OCI-LY7 (cell line): ENCODE data around the gene INTS11. TPM values are rescaled to one million over a fixed set of nuclear protein-coding genes. Genes with fewer than 3 reads are reported as not detected.
A peak's percentile ranks its signal among the peaks of the same experiment; 100 is the strongest.

Experiments used
- BruUV-seq: library from RNA; stranded (reverse); fragments of 400-500 nt; replicated peaks from 2 replicates; lab custom pipeline; 2021; lab: Mats Ljungman, UMichigan
- CTCF ChIA-PET: fragments of 300-600 bp; sonication (Branson Sonifier 250); formaldehyde crosslinking; loops from one replicate; lab custom pipeline; 2022; ENCODE audit warnings: antibody characterized with exemption; ENCODE audit not compliant: unreplicated experiment; lab: Charles Lee
- POLR2A ChIA-PET: fragments of 300-600 bp; sonication (Branson Sonifier 250); formaldehyde crosslinking; loops from one replicate; lab custom pipeline; 2022; ENCODE audit warnings: antibody characterized with exemption; lab: Charles Lee
- DNase-seq: peaks from one replicate; pipeline ENCODE4 v3.0.0-alpha.2; 2015; ENCODE audit warnings: low spot score
- H2AFZ ChIP-seq: fragments of 200-600 bp; sonication (generic), shearing (Covaris generic); 2 replicates; pipeline ENCODE4 v1.6.1; 2014; ENCODE audit warnings: mild to moderate bottlenecking, antibody characterized with exemption, low read length, moderate library complexity
- H3K27ac ChIP-seq: fragments of 200-600 bp; sonication (generic); 2 replicates; pipeline ENCODE4 v1.5.1; 2014; ENCODE audit warnings: mixed run types, low read depth, mild to moderate bottlenecking, moderate library complexity, low read length, inconsistent platforms; ENCODE audit not compliant: poor library complexity, severe bottlenecking
- H3K36me3 ChIP-seq: fragments of 200-600 bp; sonication (generic); 2 replicates; pipeline ENCODE4 v1.6.1; 2014; ENCODE audit warnings: mild to moderate bottlenecking, antibody characterized with exemption, low read length, moderate library complexity, mixed read lengths; ENCODE audit not compliant: insufficient read depth
- H3K4me1 ChIP-seq: fragments of 200-600 bp; sonication (generic); 2 replicates; pipeline ENCODE4 v1.5.1; 2014; ENCODE audit warnings: mild to moderate bottlenecking, low read length; ENCODE audit not compliant: insufficient read depth, poor library complexity, severe bottlenecking
- H3K4me2 ChIP-seq: fragments of 200-600 bp; sonication (generic); 2 replicates; pipeline ENCODE4 v1.6.1; 2014; ENCODE audit warnings: mild to moderate bottlenecking, low read length
- H3K4me3 ChIP-seq: fragments of 200-600 bp; sonication (generic); 2 replicates; pipeline ENCODE4 v1.5.1; 2014; ENCODE audit warnings: mild to moderate bottlenecking, low read depth, low read length; ENCODE audit not compliant: poor library complexity, severe bottlenecking
- H3K79me2 ChIP-seq: fragments of 200-600 bp; sonication (generic); 2 replicates; pipeline ENCODE4 v1.6.1; 2016; ENCODE audit warnings: low read depth, mild to moderate bottlenecking, low read length, moderate library complexity, mixed read lengths; ENCODE audit not compliant: insufficient read depth
- H3K9me2 ChIP-seq: fragments of 200-600 bp; sonication (generic); 2 replicates; pipeline ENCODE4 v1.6.1; 2016; ENCODE audit warnings: mild to moderate bottlenecking, low read length, mixed read lengths; ENCODE audit not compliant: insufficient read depth
- H3K9me3 ChIP-seq: fragments of 200-600 bp; sonication (generic); 2 replicates; pipeline ENCODE4 v1.6.1; 2014; ENCODE audit warnings: mild to moderate bottlenecking, mixed run types, low read length, mixed read lengths
- H4K20me1 ChIP-seq: fragments of 200-600 bp; sonication (generic); 2 replicates; pipeline ENCODE4 v1.6.1; 2014; ENCODE audit warnings: mild to moderate bottlenecking, antibody characterized with exemption, low read length, moderate library complexity, mixed read lengths; ENCODE audit not compliant: insufficient read depth
- CTCF ChIP-seq: fragments of 200-600 bp; sonication (generic); conservative IDR thresholded peaks from 2 replicates; pipeline ENCODE4 v1.5.1; 2014; ENCODE audit warnings: mild to moderate bottlenecking, antibody characterized with exemption, low read length, moderate library complexity, mixed read lengths
- EZH2phosphoT487 ChIP-seq: fragments of 200-600 bp; sonication (generic); IDR thresholded peaks from 2 replicates; pipeline ENCODE4 v1.6.1; 2018; ENCODE audit warnings: low read depth, borderline replicate concordance, mild to moderate bottlenecking, mixed run types, antibody characterized with exemption, low read length, moderate library complexity, mixed read lengths
- intact Hi-C: fragments of 100-400 bp; cut with micrococcal nuclease; formaldehyde crosslinking; loops from one replicate; pipeline ENCODE4 v1.10.0; 2022; ENCODE audit not compliant: unreplicated experiment
- total RNA-seq, 2 experiments: library from RNA; depleted of rRNA in 1 of 2; stranded (reverse); fragments of >200 nt in 1 of 2; shearing (Covaris generic) in 1 of 2; gene quantifications; 2 replicates each; pipeline ENCODE4 v1.2.3, GENCODE V29; 2014 to 2022

Gene INTS11
- total RNA-seq, 2 experiments from 2014 or later: 142 to 146 TPM

- peaks cover 33% of the 10 kb centered on the region for H3K79me2 ChIP-seq
- no peaks in the 10 kb centered on the region for H3K9me3 ChIP-seq
- no peak overlapping the region for H2AFZ ChIP-seq
- H3K4me3 ChIP-seq: no peak overlapping the region
- TF ChIP-seq EZH2phosphoT487 (no peak), CTCF (no peak)
- no peak overlapping the region for H3K27ac ChIP-seq
- intact Hi-C loops: no loop called here
- peaks cover 3% of the 10 kb centered on the region; the same call in 1 of the 2 replicates for H4K20me1 ChIP-seq
- H3K4me1 ChIP-seq: peaks cover 10% of the 10 kb centered on the region
- no peaks in the 10 kb centered on the region for H3K9me2 ChIP-seq
- no peak overlapping the region for H3K4me2 ChIP-seq
- no TSS peak for BruUV-seq
- H3K36me3 ChIP-seq: peaks cover 70% of the 10 kb centered on the region
- DNase-seq: no peak
- CTCF ChIA-PET: no interaction called here
- POLR2A ChIA-PET: no interaction called here
These were observed 4.9 kb downstream of the INTS11 start for GRCh38 chr1:1319646-1319941.

- intact Hi-C loops: no loop called here
- CTCF ChIA-PET: no interaction called here
- no peak for TF ChIP-seq CTCF
- TF ChIP-seq EZH2phosphoT487: no peak
- POLR2A ChIA-PET: no interaction called here
- Histone ChIP-seq H3K9me2 (no peaks in the 10 kb centered on the region), H3K27ac (no peak overlapping the region), H3K36me3 (peaks cover 76% of the 10 kb centered on the region), H3K4me3 (no peak overlapping the region), H3K79me2 (peaks cover 29% of the 10 kb centered on the region), H2AFZ (no peak overlapping the region), H3K4me2 (no peak overlapping the region), H3K9me3 (no peaks in the 10 kb centered on the region), H4K20me1 (peaks cover 3% of the 10 kb centered on the region; the same call in 1 of the 2 replicates), H3K4me1 (peaks cover 10% of the 10 kb centered on the region)
- BruUV-seq: no TSS peak
- no peak for DNase-seq
These were observed 5.4 kb downstream of the INTS11 start for GRCh38 chr1:1318777-1319645.

- H2AFZ ChIP-seq: no peak overlapping the region
- H3K4me2 ChIP-seq: no peak overlapping the region
- no peak overlapping the region for H3K4me3 ChIP-seq
- intact Hi-C loops: no loop called here
- TF ChIP-seq EZH2phosphoT487 (no peak), CTCF (no peak)
- TSS peak; percentile 63 for BruUV-seq
- peaks cover 3% of the 10 kb centered on the region; the same call in 1 of the 2 replicates for H4K20me1 ChIP-seq
- CTCF ChIA-PET: no interaction called here
- no peak overlapping the region for H3K27ac ChIP-seq
- POLR2A ChIA-PET: no interaction called here
- peaks cover 25% of the 10 kb centered on the region for H3K79me2 ChIP-seq
- peaks cover 84% of the 10 kb centered on the region for H3K36me3 ChIP-seq
- no peak for DNase-seq
- H3K4me1 ChIP-seq: peaks cover 5% of the 10 kb centered on the region
- no peaks in the 10 kb centered on the region for H3K9me3 ChIP-seq
- no peaks in the 10 kb centered on the region for H3K9me2 ChIP-seq
These were observed 6.3 kb downstream of the INTS11 start for GRCh38 chr1:1318131-1318652.
